GM20431 (cell line): ENCODE data around the gene GALNT6.
"Not testable (repeated sequence)": the region's sequence is repeated elsewhere in the genome, so short reads cannot be mapped to it uniquely, and the experiment has no call there.

Source experiments
- in situ Hi-C: fragments of 300-500 bp; cut with MseI, MboI; formaldehyde crosslinking; loops from one replicate; pipeline ENCODE4 v1.15.0; 2020; ENCODE audit warnings: low sequenced_read_pairs; ENCODE audit not compliant: unreplicated experiment

GALNT6 gene

DNA sequence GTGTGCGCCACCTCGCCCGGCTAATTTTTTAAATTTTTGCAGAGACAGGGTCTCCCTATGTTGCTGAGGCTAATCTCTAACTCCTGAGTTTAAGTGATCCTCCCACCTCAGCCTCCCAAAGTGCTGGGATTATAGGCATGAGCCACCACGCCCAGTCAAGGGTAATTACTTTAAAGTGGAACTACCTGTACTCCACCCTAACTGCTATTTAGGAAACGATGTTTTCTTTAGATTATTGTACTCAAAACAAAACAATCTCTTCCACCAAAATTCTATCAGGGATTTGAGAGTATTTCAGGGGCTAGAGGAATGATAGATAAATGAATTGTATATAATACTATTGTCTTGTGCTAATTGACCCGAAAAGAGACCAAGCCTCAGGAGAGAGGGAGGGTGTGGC is 57.7 kb downstream of the GALNT6 start:
- in situ Hi-C loops: no loop called here

DNA sequence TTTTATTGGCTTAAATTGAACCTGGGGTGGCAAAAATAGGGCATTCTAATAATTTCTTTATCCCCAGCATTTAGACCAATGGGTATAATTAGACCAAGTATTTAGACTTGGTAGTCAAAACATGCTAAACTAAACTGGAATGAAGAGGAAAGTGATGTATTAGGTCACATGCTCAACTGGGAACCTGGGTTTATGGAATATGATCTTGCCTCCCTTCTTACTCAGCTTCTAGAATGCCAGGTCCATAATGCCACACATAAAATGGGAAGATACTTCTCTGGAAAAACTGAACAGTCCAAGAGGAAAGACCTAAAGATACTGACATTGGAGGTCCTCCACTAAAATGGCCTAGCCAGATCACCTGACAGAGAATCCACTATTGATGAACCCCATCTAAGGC is 61.0 kb downstream of the GALNT6 start:
- in situ Hi-C loops: no loop called here

DNA sequence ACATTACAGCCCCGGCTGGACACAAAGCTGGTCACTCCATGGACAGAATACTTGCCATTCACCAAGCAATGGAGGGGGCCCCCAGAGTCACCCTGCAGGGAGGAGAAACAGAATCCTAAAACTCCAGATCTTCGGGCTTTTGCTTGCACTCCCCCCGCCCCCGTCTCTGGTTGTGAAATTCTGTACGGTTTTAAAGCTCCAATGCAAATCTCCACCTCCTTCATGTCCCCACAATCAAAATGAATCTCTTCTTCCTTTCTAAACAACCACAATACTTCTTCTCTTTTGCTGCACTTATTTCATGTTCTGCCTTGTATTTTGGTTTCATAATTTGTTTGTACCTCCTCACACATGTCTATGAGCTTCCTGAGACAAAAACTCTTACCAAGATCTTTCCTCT is 61.5 kb downstream of the GALNT6 start:
- in situ Hi-C loops: no loop called here

DNA sequence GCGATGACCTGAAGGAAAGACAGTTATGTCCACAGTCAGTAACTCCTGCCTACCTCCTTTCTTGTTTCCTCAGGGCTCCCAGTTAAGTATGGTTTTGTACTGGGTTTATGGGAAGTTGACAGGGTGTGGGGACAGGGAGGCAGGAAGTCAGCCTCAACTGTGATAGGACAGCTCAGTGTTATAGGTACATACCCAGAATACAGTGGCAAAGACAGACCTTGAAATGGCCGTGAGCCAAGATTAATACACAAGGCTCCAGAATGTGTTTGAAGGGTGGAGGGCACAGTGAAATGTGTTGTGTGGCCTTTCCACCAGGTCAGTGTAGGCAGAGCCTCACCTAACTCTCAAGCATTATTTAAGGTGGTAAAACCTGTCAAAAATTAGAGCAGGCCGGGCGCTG is 62.6 kb downstream of the GALNT6 start:
- in situ Hi-C loops: no loop called here

DNA sequence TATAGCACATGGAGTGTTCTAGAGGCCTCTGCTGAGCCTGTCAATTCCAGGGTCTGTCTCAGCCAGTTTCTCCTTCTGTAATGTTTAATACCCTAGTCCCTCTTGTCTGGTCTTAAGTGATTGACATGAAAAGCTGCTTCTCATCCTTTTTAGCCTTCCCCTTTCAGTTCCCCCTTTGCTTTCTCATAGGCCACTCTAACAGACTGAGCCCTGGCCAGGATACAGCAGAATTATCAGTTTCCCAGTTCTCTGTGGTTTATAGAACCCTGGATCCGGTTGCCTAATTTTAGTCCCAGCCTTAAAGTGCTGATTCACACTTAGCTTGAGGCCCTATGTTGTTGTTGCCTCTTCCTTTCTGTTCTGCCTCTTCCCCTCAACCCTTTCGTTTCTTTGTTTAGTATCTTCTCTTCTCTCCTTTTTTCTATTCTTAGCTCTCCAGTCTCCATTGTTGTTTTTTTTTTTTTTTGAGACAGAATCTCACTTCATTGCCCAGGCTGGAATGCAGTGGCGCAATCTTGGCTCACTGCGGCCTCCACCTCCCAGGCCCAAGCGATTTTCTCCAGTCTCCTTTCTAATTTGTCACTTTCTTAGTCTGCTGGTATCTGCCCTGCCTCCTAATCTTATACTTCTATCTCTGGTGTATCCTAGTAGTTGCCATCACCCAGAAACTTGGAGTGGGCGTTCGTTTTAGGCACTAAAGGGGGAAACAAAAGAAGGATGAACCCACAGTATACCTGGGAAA is 64.3 kb downstream of the GALNT6 start:
- in situ Hi-C loops: no loop called here

DNA sequence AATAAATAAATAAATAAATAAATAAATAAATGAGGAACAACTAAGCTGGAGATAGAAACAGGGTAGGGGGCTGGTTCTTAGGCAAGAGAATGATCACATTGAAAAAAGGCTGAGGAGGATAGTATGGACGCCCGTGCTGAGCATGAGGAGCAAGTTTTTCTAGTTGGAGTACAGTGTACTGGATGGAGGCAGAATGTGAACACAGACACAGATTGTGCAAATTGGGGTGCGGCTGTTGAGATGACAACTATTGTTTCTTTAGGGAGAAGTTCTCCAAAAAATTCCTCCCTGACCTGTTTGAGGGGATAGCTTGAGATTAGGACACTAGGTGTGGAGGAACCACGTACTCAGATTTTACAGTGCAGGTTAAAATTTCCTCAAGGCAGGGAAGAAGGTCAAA is 66.3 kb downstream of the GALNT6 start:
- in situ Hi-C loops: no loop called here

DNA sequence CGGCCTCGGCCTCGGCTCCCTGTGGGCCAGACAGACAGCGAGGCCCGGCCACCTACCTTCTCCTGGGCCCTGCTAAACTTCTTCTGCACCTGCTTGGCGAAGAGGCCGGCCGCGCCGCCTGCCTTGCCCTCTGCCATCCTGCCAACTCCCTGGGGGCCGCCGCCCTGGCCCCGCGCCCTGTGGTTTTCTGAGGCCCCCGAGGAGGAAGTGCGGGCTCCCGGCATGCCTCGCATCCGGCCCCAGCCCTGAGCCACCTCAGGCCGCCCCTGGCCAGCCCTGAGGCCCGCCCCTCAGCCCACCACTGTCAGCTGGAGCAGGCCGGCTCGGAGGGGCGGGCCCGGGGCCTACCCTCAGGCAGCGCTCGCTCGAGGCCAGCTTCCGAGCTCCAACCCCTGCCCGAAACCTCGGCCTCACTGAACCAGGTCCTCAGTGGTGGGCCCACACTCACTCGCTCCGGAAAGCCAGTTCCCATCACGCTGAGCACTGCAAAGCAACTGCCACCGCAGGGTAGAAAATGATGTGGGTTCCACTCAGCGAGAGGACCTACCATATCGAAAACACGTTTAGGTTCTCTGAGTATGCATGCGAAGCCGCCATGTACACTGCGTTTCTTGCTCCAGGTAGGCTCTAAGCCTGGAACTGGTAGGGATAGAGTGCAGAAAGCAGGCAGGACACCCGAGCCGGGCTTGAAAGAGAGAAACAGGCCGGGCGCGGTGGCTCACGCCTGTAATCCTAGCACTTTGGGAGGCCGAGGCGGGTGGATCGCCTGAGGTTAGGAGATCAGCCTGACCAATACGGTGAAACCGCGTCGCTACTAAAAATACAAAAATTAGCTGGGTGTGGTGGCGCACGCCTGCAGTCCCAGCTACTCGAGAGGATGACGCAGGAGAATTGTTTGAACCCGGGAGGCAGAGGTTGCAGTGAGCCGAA is 67.0 kb downstream of the GALNT6 start, which contains the start of gene BIN2:
TSS of gene BIN2 (minus strand) at position 209 of the 930 bp plus-strand sequence. CDS start at position 137, 72 bp downstream.
- in situ Hi-C loops: no loop called here

DNA sequence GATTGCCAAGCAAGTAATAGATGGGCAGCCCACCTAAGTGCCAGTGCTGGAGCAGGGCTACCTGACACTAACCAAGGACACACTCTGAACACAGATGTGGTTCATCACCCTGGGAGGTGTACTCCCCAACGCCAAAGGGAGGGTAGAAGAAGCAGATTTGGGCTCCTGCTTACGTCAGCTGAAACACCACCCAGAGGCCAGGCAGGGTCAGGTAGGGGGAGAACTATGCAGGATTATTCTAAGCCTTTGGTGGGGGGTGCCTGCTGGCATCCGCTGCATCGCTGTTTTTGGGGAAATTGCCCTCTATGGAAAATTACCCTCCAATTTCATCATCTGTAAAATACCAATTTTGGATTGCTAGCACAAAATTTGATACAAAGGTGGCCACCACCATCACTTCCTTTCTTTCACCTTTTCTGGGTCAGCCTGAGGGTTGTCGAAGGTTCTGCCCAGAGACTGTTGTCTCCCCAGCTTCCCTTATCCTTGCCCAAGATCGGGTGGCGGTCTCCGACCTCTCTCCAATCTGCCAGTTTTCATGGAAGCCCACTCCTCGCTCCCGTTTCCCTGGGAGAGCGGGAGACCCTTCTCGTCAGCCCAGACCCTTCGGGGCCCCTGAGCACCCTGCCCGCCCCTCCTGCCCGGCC is 67.8 kb downstream of the GALNT6 start:
- in situ Hi-C loops: no loop called here

DNA sequence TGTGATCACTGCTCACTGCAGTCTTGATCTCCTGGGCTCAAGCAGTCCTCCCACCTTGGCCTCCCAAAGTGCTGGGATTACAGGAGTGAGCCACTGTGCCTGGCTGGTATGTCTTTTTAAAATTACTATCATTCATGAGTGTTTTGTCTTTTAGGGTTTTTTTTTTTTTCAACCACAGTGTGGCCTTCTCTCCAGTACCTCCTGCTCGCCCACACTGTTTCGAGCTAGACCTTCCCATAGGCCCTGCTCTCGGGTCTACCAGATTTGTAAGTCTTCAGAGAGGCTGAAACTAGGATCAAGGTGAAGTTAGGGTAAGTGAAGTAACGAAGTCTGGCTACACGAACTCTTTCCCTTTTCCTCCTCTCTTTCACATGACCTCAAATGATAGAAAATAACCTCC is 68.8 kb downstream of the GALNT6 start:
- in situ Hi-C loops: no loop called here

DNA sequence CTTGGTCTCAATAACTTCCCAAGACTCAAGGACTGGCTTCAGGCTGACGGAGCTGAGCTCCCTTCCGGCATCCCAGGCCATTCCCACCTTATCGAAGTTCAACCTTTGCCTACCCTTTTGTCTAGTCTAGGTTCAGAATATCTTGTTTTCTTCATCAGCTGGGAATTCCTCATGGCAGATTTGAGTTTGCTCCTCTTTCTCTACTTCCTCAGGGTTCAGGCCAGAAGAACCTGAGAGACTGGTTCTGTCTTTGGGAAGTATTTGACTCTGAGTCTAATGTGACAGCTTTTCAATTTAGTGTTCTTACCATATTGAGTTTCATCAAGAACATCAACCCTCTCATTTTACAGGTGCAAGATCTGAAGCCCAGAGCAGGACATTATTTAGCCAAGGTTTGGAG is 69.3 kb downstream of the GALNT6 start:
- in situ Hi-C loops: no loop called here

DNA sequence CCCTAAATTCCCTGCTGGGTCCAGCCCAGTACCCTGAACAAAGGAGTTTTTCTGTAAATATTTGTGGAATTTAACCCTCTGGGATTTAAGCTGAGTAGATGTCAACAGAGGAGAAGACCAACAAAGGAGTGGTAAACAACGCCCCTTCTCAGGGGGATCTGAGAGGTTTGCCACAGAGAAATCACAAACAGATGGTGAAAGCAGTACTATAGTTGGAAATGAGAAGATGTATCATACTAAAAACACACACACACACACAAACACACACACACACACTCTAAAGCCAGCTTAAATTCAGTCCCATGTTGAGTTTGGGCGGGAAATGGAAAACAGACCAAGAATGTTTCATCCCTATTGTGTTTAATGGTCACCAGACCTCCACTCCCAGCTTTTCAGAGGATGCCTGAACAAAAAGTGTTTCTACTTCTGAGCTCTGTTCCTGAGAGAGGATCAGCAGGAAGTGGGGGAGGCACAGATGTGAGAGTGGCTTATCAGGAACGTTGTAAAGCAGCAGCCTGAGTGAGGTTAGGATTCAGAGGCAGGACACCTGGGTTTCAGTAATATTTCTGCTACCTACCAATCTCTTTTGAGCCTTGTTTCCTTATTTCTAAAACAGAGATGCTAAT is 70.4 kb downstream of the GALNT6 start:
- in situ Hi-C loops: no loop called here

DNA sequence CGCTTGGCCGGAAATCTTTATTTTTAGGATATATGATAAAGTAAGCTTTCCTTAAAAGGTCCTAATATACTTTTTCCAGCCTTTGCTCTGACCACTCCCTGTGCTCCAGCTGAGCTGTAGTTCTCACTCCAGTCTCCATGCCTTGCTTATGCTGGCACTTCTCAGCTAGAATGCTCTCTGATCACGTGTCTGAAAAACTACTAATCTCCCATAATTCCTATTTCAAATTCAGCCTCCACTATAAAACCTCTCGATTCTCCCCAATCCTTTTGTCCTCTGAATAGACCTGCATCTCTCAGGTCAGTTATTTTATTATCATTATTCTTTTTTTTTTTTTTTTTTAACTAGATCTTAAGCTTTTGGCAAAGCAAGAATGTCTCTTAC is 70.9 kb downstream of the GALNT6 start:
- in situ Hi-C loops: no loop called here

DNA sequence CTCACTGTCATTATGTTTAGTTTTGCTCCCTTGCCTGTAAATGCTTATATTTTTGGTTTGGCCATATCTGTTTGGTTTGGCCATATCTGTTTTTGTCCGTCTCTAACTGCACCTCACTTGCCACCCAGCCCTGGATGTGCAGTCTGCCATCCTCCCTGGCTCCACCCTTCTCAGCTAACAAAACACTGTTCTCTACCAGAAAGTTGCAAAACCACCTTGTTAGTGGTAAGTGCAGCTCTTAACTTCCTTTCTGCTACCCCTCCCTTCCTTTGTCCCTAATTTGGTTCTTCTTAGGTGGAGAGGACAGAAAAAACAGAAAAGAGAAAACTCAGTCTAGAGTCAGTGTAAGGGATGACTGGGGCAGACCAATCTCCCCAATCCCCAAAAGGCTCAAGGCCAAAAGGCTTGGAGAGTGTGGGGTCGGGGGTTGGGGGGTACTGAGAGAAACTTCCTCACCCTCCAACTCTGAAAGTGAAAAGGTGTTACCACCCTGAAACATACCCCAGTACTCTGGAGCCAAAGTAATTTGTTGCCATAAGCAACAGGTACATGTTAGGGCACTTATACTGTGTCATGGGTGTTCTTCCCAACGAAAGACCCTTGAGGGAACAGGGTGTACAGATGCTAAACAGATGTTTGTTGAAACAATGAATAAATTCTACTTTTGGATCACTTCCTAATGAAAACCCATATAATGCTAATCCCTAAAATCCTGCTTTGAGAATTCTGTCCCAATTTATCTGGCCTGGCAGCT is 72.2 kb downstream of the GALNT6 start:
- in situ Hi-C loops: no loop called here

DNA sequence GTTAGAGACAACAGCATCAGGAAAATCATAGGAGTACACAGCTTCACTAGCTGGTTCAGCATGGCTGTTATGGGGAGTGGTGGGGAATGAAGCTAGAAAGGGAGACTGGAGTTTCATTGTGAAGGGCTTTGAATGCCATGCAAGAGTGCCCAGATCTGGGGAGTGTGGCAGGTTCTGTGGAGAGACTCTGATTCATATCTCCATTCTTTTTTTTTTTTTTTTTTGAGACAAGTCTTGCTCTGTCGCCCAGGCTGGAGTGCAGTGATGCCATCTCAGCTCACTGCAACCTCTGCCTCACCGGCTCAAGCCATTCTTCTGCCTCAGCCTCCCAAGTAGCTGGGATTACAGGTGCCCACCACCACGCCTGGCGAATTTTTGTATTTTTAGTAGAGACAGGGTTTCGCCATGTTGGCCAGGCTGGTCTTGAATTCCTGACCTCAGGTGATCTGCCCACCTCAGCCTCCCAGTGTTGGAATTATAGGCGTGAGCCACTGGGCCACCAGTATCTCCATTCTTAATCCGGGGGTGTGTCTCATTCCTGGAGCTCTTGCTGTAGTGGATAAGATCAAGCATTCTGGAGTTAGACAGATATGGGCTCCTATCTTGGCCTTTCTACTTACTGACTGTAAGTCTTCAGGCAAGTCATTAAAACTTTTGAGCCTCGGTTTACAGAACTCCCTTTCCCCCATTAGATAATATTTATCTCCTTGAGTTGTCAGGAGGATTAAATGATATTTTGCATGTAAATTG is 73.0 kb downstream of the GALNT6 start:
- in situ Hi-C loops: not testable (repeated sequence)

DNA sequence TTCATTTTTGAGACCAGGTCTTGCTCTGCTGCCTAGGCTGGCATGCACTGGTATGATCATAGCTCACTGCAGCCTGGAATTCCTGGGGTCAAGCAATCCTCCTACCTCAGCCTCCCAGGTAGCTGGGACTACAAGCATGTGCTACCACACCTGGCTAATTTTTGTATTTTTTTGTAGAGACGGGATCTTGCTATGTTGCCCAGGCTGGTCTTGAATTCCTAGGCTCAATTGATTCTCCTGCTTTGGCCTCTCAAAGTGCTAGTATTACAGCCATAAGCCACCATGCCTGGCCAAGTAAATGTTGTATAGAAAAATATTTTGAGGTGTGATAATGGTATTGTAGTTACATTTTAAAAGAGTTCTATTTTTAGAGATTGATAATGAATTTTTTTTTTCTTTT is 79.8 kb downstream of the GALNT6 start:
- in situ Hi-C loops: no loop called here

DNA sequence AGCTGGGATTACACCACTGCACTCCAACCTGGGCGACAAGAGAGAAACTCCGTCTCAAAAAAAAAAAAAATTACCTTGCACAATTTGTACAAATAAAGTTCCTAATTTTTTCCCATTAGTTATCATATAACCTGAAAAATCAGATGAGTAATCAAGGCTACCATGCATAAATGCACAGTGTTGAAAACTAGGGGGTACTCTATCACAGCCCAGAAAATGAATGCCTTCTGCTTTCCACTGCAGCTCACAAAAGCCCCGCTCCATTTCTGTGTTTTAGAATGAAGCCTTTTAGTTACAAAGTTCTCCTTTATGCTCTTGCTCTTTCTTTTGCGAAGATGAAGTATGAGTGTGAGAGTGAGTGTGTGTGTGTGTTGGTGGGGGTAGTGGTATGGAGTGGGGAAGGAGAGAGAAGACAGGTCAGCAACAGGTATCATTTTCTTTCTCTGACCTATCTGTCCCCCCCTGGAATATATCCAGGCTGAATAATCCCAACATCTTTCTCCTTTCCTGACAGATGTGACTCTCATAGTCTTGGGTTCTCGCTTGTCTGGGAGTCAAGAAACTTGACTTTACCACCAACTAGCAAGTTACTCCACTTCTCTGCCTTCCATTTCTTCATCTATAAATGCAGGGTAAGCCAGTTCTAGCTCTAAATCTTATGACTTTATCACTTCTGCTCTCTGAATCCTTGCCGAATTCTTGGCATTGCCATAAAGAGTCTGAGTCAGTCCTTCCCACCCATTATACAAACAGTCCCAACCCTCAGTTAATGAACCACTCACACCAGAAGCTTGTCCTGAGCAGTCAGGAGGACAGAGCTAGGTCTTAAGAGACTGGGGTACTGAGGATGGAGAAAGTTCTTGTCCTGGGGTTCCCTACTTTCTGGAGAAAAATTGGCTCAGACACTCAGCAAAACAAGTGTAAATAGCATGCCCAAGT is 83.3 kb downstream of the GALNT6 start:
- in situ Hi-C loops: no loop called here

DNA sequence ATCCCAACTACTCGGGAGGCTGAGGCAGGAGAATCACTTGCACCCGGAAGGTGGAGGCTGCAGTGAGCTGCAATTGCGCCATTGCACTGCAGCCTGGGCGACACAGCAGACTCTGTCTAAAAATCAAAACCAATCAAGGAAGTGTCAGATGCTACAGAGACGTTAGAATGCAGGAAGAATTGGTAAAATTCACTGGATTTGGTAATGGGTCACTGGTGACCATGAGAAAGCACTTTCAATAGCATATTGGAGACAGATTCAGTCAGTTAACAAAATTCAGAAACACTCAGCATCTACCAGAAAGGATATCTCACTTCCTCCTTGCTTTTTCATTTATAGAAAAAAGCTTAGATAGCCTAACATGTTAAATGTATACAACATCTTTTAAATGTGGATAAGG is 84.7 kb downstream of the GALNT6 start:
- in situ Hi-C loops: no loop called here
